AG09319 (cell line): Measurements from ENCODE around the gene ZC3H4.
"Not testable (repeated sequence)": the region's sequence is repeated elsewhere in the genome, so short reads cannot be mapped to it uniquely, and the experiment has no call there.

Experiments
- DNase-seq: peaks from one replicate; pipeline ENCODE4 v3.0.0-alpha.2; 2010; ENCODE audit warnings: low read depth; ENCODE audit errors: extremely low read depth
- TF ChIP-seq, protein P1 (sequence below): IDR thresholded peaks from 2 replicates; pipeline ENCODE4 v1.5.1; 2011; ENCODE audit warnings: low read depth, mild to moderate bottlenecking, inconsistent platforms, low read length, moderate library complexity

The ZC3H4 gene

GRCh38 chr19:47105874-47106273 is 7.7 kb downstream of the ZC3H4 start:
- DNase-seq = no peak
- TF ChIP-seq, protein P1, sequence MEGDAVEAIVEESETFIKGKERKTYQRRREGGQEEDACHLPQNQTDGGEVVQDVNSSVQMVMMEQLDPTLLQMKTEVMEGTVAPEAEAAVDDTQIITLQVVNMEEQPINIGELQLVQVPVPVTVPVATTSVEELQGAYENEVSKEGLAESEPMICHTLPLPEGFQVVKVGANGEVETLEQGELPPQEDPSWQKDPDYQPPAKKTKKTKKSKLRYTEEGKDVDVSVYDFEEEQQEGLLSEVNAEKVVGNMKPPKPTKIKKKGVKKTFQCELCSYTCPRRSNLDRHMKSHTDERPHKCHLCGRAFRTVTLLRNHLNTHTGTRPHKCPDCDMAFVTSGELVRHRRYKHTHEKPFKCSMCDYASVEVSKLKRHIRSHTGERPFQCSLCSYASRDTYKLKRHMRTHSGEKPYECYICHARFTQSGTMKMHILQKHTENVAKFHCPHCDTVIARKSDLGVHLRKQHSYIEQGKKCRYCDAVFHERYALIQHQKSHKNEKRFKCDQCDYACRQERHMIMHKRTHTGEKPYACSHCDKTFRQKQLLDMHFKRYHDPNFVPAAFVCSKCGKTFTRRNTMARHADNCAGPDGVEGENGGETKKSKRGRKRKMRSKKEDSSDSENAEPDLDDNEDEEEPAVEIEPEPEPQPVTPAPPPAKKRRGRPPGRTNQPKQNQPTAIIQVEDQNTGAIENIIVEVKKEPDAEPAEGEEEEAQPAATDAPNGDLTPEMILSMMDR = no peak

DNA sequence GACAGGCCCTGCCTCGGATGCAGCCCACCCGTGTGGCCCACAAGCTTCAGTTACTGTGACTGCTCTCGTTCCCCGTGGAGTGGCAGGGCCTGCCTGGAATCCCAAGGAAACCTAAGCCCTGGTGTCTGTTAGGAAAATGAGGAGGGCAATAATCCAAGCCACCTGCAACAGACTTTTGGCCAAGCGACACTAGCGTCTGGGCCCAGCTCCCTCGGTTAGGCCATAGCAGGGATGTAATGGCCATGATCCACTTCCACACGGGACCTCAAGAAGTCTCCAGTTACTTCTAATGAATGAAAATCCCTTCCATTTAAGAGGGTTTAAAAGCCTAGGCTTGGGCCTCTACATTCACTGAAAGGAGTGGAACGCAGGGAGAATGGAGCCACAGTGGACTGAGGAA is 8.9 kb downstream of the ZC3H4 start:
- TF ChIP-seq, protein P1 = no peak
- no peak for DNase-seq

- TF ChIP-seq, protein P1 = no peak
- DNase-seq = no peak
Observed at GRCh38 chr19:47102346-47103060, 11.1 kb downstream of the ZC3H4 start.

- not testable (repeated sequence) for DNase-seq
Observed at GRCh38 chr19:47101116-47101515, 12.5 kb downstream of the ZC3H4 start.

DNA sequence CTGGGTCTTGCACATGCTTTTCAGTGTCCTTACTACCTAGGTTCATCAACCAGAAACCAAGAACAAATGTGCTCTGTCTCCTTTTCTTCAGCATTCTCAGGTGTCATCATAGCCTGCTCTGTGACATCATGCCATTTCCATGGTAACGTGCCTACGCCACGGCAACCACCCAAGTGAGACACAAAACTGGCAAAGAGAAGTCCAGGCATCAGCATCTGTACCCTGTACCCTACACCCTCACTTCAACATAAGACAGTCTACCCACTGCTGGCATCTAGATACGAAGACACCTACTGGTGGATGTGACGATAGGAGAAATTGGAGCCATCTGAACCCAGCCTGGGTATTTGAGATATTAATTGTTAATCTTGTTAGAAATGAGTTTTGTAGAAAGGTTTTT is 13.3 kb downstream of the ZC3H4 start:
- TF ChIP-seq, protein P1 = no peak
- no peak for DNase-seq

DNA sequence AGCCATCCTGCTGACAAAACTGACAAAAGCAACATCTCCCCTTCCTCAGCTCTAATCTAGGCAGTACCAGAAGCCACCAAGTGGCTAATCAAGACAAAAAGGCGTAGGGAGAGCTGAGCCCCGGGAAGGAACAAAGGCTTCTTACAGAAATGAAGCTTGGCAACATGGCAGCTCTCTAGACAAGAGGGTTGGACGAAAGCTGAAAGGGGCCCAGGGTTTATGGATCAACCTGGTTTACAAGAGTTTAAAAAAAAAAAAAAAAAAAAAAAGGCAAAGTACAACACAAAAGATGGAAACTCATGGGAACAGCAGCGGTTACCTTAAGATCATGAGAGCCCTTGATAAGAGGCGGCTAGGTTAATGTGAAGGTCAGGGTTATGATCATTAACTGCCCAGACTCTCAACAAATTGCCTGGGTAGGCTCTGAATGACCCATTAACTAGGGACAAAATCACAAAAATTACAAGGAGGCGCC is 14.0 kb downstream of the ZC3H4 start:
- DNase-seq = no peak
- TF ChIP-seq, protein P1 = no peak

- no peak for DNase-seq
- TF ChIP-seq, protein P1 = no peak
Observed at GRCh38 chr19:47098608-47099007, 15.0 kb downstream of the ZC3H4 start.
